Measurements from ENCODE around the gene USF3. TPM values are rescaled to one million over a fixed set of nuclear protein-coding genes. Genes with fewer than 3 reads are reported as not detected.

USF3 gene
- total and polyA plus RNA-seq, 2 of the 13 experiments (the other 11 are each of a cell fraction or from before 2014, with no cell fraction given): 6.3 to 15.2 TPM

GRCh38 chr3:113695786-113696645, at the start of gene USF3 (continued):
- TF ChIP-seq BCL6 (CRISPR knock-in tag; IDR thresholded peaks at IDR 0.05) (no peak), ASH2L (IDR thresholded peaks at IDR 0.05; ENCODE audit: insufficient read length, low read depth, low read length) (peak; percentile 28), ZNF891 (CRISPR knock-in tag; IDR thresholded peaks at IDR 0.05) (peak; percentile 73; the same call in 1 of the 2 replicates), SAFB2 (CRISPR knock-in tag; IDR thresholded peaks at IDR 0.05; ENCODE audit: borderline replicate concordance, low read depth) (peak; percentile 69; the same call in 1 of the 2 replicates), ZNF329 (CRISPR knock-in tag; IDR thresholded peaks at IDR 0.05; ENCODE audit: low read depth) (0 out of 2 replicates have a peak, but pooled peaks have one; percentile 45), ZNF710 (CRISPR knock-in tag; IDR thresholded peaks at IDR 0.05; ENCODE audit: borderline replicate concordance) (0 out of 2 replicates have a peak, but pooled peaks have one; percentile 37), ZNF607 (CRISPR knock-in tag; IDR thresholded peaks at IDR 0.05; ENCODE audit: borderline replicate concordance) (peak; percentile 41; the same call in 1 of the 2 replicates), NFAT5 (CRISPR knock-in tag; IDR thresholded peaks at IDR 0.05) (0 out of 2 replicates have a peak, but pooled peaks have one; percentile 64), RARG (CRISPR knock-in tag; IDR thresholded peaks at IDR 0.05; ENCODE audit: low read depth) (no peak), U2AF1 (optimal IDR thresholded peaks at IDR 0.05; ENCODE audit: low read depth, low read length) (no peak), ZNF770 (CRISPR knock-in tag; IDR thresholded peaks at IDR 0.05) (peak; percentile 31; the same call in 1 of the 2 replicates), PATZ1 (CRISPR knock-in tag; IDR thresholded peaks at IDR 0.05) (peak; percentile 92), PHF8 (CRISPR knock-in tag; IDR thresholded peaks at IDR 0.05) (peak; percentile 72), PHF5A (CRISPR knock-in tag; IDR thresholded peaks at IDR 0.05; ENCODE audit: low read depth, unreplicated experiment) (no peak), MAX (IDR thresholded peaks at IDR 0.05) (peak; percentile 54; the same call in 1 of the 2 replicates), ZNF343 (CRISPR knock-in tag; IDR thresholded peaks at IDR 0.05) (no peak)
